Measurements from ENCODE around the gene N4BP2L1.
A peak's percentile ranks its signal among the peaks of the same experiment; 100 is the strongest.

Gene N4BP2L1

GRCh38 chr13:32430018-32430747, 2.3 kb upstream of the N4BP2L1 start:
- DNase-seq: no peak

- DNase-seq: no peak
Measured at GRCh38 chr13:32429433-32429909, 1.5 kb upstream of the N4BP2L1 start.

GRCh38 chr13:32428581-32429432, 877 bp upstream of the N4BP2L1 start:
- DNase-seq: no peak

- DNase-seq: peak; percentile 49
Measured at GRCh38 chr13:32426990-32427851, 709 bp downstream of the N4BP2L1 start.

- no peak for DNase-seq
Measured at GRCh38 chr13:32426191-32426989, 1.5 kb downstream of the N4BP2L1 start.

GRCh38 chr13:32425158-32425557, 2.8 kb downstream of the N4BP2L1 start:
- no peak for DNase-seq

- no peak for DNase-seq
Measured at GRCh38 chr13:32423592-32423991, 4.3 kb downstream of the N4BP2L1 start.

GRCh38 chr13:32419862-32420261, 8.1 kb downstream of the N4BP2L1 start:
- DNase-seq: no peak

GRCh38 chr13:32417995-32418394, 9.9 kb downstream of the N4BP2L1 start:
- DNase-seq: no peak

GRCh38 chr13:32415019-32415418, 12.9 kb downstream of the N4BP2L1 start:
- DNase-seq: no peak

GRCh38 chr13:32414580-32414979, 13.3 kb downstream of the N4BP2L1 start:
- no peak for DNase-seq

- DNase-seq: no peak
Measured at GRCh38 chr13:32413284-32413683, 14.6 kb downstream of the N4BP2L1 start.

GRCh38 chr13:32409561-32410421, 18.1 kb downstream of the N4BP2L1 start:
- DNase-seq: no peak

GRCh38 chr13:32409001-32409313, 19.0 kb downstream of the N4BP2L1 start:
- DNase-seq: no peak

GRCh38 chr13:32408296-32409000, 19.5 kb downstream of the N4BP2L1 start:
- DNase-seq: no peak

- no peak for DNase-seq
Measured at GRCh38 chr13:32407854-32408253, 20.1 kb downstream of the N4BP2L1 start.

GRCh38 chr13:32403108-32403507, 24.8 kb downstream of the N4BP2L1 start:
- no peak for DNase-seq

- no peak for DNase-seq
Measured at GRCh38 chr13:32391101-32391619, 36.8 kb downstream of the N4BP2L1 start.

- DNase-seq: no peak
Measured at GRCh38 chr13:32390484-32390883, 37.4 kb downstream of the N4BP2L1 start.

- DNase-seq: no peak
Measured at GRCh38 chr13:32390048-32390447, 37.9 kb downstream of the N4BP2L1 start.
